ENCODE measurements around the gene CDH24. TPM values are rescaled to one million over a fixed set of nuclear protein-coding genes. Genes with fewer than 3 reads are reported as not detected.

Gene CDH24
- polyA plus RNA-seq, 2 of the 4 experiments (the other 2 are of a cell fraction), result 4.8 to 5.1 TPM

DNA sequence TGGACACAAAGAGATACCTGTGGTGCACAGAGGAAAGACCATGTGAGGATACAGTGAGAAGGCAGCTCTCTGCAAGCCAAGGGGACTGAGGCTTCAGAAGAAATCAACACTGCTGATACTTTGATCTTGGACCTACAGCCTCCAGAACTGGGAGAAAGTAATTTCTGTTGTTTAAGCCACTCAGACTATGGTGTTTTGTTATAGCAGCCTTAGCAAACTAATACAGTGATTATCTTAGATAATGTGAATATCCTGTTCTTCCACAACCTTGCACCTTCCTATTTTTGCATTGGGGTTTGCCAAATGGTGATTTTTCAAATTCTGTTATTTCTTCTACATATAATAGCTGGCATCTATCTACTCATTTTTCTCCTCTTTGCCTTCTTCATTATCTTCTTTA is 39.2 kb downstream of the CDH24 start:
- no peak for DNase-seq (ENCODE audit: low read depth in 1 of 2, low spot score in 1 of 2)
- Histone ChIP-seq H3K4me3 (no peak overlapping the region), H3K27ac (no peak overlapping the region), H3K4me1 (no peaks in the 10 kb centered on the region), H3K9me3 (no peaks in the 10 kb centered on the region), H3K4me2 (no peak overlapping the region)
- no peak for FAIRE-seq
- ATAC-seq, result no peak
- CTCF ChIA-PET, result interaction anchor here (1.8 to 9.1 kb wide), 4 partner anchors 9 to 31 kb away, joined by 4 to 55 read pairs (median 31); no protein-coding TSS in a partner anchor
- TF ChIP-seq ESRRA (IDR thresholded peaks at IDR 0.05; ENCODE audit: borderline replicate concordance, low read length) (no peak), KDM5A (IDR thresholded peaks at IDR 0.05) (no peak), ZFP36 (IDR thresholded peaks at IDR 0.05; ENCODE audit: borderline replicate concordance, partially characterized antibody) (no peak), ZSCAN20 (CRISPR knock-in tag; IDR thresholded peaks at IDR 0.05) (no peak), CEBPB (IDR thresholded peaks at IDR 0.05) (no peak), ZC3H11A (IDR thresholded peaks at IDR 0.05) (no peak), HEYL (CRISPR knock-in tag; IDR thresholded peaks at IDR 0.05) (no peak)
- TF ChIP-seq, protein P1, sequence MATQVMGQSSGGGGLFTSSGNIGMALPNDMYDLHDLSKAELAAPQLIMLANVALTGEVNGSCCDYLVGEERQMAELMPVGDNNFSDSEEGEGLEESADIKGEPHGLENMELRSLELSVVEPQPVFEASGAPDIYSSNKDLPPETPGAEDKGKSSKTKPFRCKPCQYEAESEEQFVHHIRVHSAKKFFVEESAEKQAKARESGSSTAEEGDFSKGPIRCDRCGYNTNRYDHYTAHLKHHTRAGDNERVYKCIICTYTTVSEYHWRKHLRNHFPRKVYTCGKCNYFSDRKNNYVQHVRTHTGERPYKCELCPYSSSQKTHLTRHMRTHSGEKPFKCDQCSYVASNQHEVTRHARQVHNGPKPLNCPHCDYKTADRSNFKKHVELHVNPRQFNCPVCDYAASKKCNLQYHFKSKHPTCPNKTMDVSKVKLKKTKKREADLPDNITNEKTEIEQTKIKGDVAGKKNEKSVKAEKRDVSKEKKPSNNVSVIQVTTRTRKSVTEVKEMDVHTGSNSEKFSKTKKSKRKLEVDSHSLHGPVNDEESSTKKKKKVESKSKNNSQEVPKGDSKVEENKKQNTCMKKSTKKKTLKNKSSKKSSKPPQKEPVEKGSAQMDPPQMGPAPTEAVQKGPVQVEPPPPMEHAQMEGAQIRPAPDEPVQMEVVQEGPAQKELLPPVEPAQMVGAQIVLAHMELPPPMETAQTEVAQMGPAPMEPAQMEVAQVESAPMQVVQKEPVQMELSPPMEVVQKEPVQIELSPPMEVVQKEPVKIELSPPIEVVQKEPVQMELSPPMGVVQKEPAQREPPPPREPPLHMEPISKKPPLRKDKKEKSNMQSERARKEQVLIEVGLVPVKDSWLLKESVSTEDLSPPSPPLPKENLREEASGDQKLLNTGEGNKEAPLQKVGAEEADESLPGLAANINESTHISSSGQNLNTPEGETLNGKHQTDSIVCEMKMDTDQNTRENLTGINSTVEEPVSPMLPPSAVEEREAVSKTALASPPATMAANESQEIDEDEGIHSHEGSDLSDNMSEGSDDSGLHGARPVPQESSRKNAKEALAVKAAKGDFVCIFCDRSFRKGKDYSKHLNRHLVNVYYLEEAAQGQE (IDR thresholded peaks at IDR 0.05), result no peak
- TF ChIP-seq, protein P2, sequence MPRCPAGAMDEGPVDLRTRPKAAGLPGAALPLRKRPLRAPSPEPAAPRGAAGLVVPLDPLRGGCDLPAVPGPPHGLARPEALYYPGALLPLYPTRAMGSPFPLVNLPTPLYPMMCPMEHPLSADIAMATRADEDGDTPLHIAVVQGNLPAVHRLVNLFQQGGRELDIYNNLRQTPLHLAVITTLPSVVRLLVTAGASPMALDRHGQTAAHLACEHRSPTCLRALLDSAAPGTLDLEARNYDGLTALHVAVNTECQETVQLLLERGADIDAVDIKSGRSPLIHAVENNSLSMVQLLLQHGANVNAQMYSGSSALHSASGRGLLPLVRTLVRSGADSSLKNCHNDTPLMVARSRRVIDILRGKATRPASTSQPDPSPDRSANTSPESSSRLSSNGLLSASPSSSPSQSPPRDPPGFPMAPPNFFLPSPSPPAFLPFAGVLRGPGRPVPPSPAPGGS (IDR thresholded peaks at IDR 0.05), result no peak
- TF ChIP-seq, protein P3, sequence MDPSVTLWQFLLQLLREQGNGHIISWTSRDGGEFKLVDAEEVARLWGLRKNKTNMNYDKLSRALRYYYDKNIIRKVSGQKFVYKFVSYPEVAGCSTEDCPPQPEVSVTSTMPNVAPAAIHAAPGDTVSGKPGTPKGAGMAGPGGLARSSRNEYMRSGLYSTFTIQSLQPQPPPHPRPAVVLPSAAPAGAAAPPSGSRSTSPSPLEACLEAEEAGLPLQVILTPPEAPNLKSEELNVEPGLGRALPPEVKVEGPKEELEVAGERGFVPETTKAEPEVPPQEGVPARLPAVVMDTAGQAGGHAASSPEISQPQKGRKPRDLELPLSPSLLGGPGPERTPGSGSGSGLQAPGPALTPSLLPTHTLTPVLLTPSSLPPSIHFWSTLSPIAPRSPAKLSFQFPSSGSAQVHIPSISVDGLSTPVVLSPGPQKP (IDR thresholded peaks at IDR 0.05; ENCODE audit: low read depth, low read length), result no peak
- POLR2A ChIA-PET, result no interaction called here

DNA sequence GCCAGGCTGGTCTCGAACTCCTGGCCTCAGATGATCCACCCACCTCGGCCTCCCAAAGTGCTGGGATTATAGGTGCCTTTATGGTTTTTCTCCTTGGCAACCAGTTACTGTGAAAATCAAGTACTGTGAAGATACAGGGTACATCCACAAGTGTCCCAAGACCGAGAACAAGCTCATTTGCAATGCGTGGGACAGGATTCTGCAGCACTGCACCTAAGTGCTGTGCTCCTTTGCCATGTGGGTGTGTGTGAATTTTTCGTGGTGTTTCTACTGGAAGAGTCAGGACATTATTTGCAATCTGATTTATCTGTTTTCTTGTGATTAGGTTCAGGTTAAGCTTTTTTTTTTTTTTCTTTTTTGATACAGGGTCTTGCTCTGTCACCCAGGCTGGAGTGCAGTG is 40.2 kb downstream of the CDH24 start:
- CTCF ChIA-PET, result interaction anchor here (0.8 to 9.1 kb wide), 6 partner anchors 10 to 41 kb away, joined by 3 to 55 read pairs (median 8); no protein-coding TSS in a partner anchor

DNA sequence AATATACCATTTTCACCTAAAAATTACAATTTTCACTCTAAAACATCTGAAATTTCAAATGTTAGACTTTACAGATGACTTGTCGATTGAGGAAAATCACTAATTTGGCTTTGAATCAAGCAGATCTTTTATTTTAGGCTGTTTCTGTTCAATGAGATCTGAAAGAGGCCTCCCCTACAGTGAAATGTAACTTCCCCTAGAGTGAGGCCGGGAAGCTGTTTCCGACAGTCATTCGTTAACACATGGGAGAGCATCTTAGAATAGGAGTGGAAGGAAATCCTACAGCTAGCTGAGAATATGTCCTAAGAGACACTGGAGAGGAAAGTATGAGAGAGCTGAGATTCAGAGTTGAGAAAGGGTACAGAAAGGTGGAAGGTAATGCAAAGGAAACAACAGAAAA is 41.7 kb downstream of the CDH24 start:
- ChIA-PET POLR2A (no interaction called here), CTCF (interaction anchor here (1.4 to 9.1 kb wide), 7 partner anchors 9 to 53 kb away, joined by 4 to 55 read pairs (median 6); partner anchors contain the start of gene PSMB11)
- WGBS (ENCODE audit: missing lambda C conversion rate), result 90% methylated on average over 4 of the region's 4 CpGs
- Histone ChIP-seq H3K4me3 (no peak overlapping the region), H3K4me1 (no peaks in the 10 kb centered on the region), H3K27ac (no peak overlapping the region), H3K4me2 (no peak overlapping the region), H3K9me3 (no peaks in the 10 kb centered on the region)
- FAIRE-seq (no peak), ATAC-seq (no peak), DNase-seq (ENCODE audit: low read depth in 1 of 2, low spot score in 1 of 2) (no peak)
- TF ChIP-seq SMC3 (IDR thresholded peaks at IDR 0.05) (no peak), RCOR1 (IDR thresholded peaks at IDR 0.05; ENCODE audit: low read depth, low read length) (no peak), JUNB (IDR thresholded peaks at IDR 0.05) (no peak), ZSCAN20 (CRISPR knock-in tag; IDR thresholded peaks at IDR 0.05) (no peak), CHD4 (IDR thresholded peaks at IDR 0.05; ENCODE audit: borderline replicate concordance) (no peak), MAZ (IDR thresholded peaks at IDR 0.05; ENCODE audit: borderline replicate concordance, low read depth, low read length) (no peak), HDAC2 (IDR thresholded peaks at IDR 0.05) (no peak), ZC3H11A (IDR thresholded peaks at IDR 0.05) (no peak), EHF (CRISPR knock-in tag; IDR thresholded peaks at IDR 0.05) (no peak), ZFP36 (IDR thresholded peaks at IDR 0.05; ENCODE audit: borderline replicate concordance, partially characterized antibody) (no peak), NFE2L2 (conservative IDR thresholded peaks at IDR 0.05; ENCODE audit: low read length) (no peak), HOXB5 (CRISPR knock-in tag; IDR thresholded peaks at IDR 0.05) (no peak), PHF8 (IDR thresholded peaks at IDR 0.05; ENCODE audit: borderline replicate concordance, low read depth) (no peak), ESRRA (IDR thresholded peaks at IDR 0.05; ENCODE audit: borderline replicate concordance, low read length) (no peak), TFCP2L1 (CRISPR knock-in tag; IDR thresholded peaks at IDR 0.05) (no peak)
- TF ChIP-seq, protein P4, sequence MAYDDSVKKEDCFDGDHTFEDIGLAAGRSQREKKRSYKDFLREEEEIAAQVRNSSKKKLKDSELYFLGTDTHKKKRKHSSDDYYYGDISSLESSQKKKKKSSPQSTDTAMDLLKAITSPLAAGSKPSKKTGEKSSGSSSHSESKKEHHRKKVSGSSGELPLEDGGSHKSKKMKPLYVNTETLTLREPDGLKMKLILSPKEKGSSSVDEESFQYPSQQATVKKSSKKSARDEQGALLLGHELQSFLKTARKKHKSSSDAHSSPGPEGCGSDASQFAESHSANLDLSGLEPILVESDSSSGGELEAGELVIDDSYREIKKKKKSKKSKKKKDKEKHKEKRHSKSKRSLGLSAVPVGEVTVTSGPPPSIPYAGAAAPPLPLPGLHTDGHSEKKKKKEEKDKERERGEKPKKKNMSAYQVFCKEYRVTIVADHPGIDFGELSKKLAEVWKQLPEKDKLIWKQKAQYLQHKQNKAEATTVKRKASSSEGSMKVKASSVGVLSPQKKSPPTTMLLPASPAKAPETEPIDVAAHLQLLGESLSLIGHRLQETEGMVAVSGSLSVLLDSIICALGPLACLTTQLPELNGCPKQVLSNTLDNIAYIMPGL (CRISPR knock-in tag; IDR thresholded peaks at IDR 0.05; ENCODE audit: borderline replicate concordance), result no peak
- TF ChIP-seq, protein P5, sequence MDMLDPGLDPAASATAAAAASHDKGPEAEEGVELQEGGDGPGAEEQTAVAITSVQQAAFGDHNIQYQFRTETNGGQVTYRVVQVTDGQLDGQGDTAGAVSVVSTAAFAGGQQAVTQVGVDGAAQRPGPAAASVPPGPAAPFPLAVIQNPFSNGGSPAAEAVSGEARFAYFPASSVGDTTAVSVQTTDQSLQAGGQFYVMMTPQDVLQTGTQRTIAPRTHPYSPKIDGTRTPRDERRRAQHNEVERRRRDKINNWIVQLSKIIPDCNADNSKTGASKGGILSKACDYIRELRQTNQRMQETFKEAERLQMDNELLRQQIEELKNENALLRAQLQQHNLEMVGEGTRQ (IDR thresholded peaks at IDR 0.05), result no peak

More for the DNA sequence above, 40.2 kb downstream of the CDH24 start:
- WGBS (ENCODE audit: missing lambda C conversion rate), result 51% methylated on average over 5 of the region's 5 CpGs
- TF ChIP-seq FOXS1 (CRISPR knock-in tag; IDR thresholded peaks at IDR 0.05) (no peak), CEBPB (IDR thresholded peaks at IDR 0.05) (no peak), ZFP36 (IDR thresholded peaks at IDR 0.05; ENCODE audit: borderline replicate concordance, partially characterized antibody) (no peak), ZSCAN20 (CRISPR knock-in tag; IDR thresholded peaks at IDR 0.05) (no peak), RARB (CRISPR knock-in tag; IDR thresholded peaks at IDR 0.05) (no peak), NR3C1 (IDR thresholded peaks at IDR 0.05) (no peak), RFX5 (IDR thresholded peaks at IDR 0.05) (no peak), KDM5A (IDR thresholded peaks at IDR 0.05) (no peak), FOSL2 (IDR thresholded peaks at IDR 0.05) (no peak), FOSL2 (CRISPR knock-in tag; IDR thresholded peaks at IDR 0.05) (no peak), CBX8 (IDR thresholded peaks at IDR 0.05) (no peak)
- H3K9me3 ChIP-seq, result no peaks in the 10 kb centered on the region
- DNase-seq (ENCODE audit: low read depth in 1 of 2, low spot score in 1 of 2), result no peak
- no peaks in the 10 kb centered on the region for H3K4me1 ChIP-seq
- POLR2A ChIA-PET, result no interaction called here
- no peak for ATAC-seq
- FAIRE-seq, result no peak
- H3K4me3 ChIP-seq, result no peak overlapping the region
- no peak overlapping the region for H3K4me2 ChIP-seq
- H3K27ac ChIP-seq, result no peak overlapping the region

Data from A549 (cell line).